Bronchial epithelial cell (primary cell): ENCODE data around the gene EBNA1BP2. TPM values are rescaled to one million over a fixed set of nuclear protein-coding genes. Genes with fewer than 3 reads are reported as not detected.

ENCODE experiments used
- DNase-seq: peaks from one replicate; pipeline ENCODE4 v3.0.0-alpha.2; 2010; ENCODE audit warnings: low read depth
- FAIRE-seq: peaks from 2 replicates; lab custom pipeline; 2011; peaks lifted over from hg19 to GRCh38; lab: Jason Lieb, UNC
- H3K27me3 ChIP-seq: 2 replicates; pipeline ENCODE4 v1.5.1; 2011; ENCODE audit warnings: low read length; ENCODE audit not compliant: control insufficient read depth, insufficient read depth
- H3K36me3 ChIP-seq: 2 replicates; pipeline ENCODE4 v1.5.1; 2011; ENCODE audit warnings: low read length; ENCODE audit not compliant: control insufficient read depth, insufficient read depth
- H3K4me3 ChIP-seq: 2 replicates; pipeline ENCODE4 v1.5.1; 2011; ENCODE audit warnings: mild to moderate bottlenecking, low read depth, low read length, control low read depth
- total RNA-seq: library from RNA; depleted of rRNA; stranded (reverse); fragments of >200 nt; gene quantifications from 2 replicates; pipeline ENCODE4 v1.2.1, GENCODE V29; 2014
- TF ChIP-seq, protein P1 (sequence below): IDR thresholded peaks from 2 replicates; pipeline ENCODE4 v1.5.1; 2011; ENCODE audit warnings: mild to moderate bottlenecking, moderate library complexity, low read length, control low read depth, inconsistent platforms; ENCODE audit not compliant: insufficient read depth, severe bottlenecking

EBNA1BP2 gene
- total RNA-seq, 1 donor from 2014 or later, result 186 TPM

DNA sequence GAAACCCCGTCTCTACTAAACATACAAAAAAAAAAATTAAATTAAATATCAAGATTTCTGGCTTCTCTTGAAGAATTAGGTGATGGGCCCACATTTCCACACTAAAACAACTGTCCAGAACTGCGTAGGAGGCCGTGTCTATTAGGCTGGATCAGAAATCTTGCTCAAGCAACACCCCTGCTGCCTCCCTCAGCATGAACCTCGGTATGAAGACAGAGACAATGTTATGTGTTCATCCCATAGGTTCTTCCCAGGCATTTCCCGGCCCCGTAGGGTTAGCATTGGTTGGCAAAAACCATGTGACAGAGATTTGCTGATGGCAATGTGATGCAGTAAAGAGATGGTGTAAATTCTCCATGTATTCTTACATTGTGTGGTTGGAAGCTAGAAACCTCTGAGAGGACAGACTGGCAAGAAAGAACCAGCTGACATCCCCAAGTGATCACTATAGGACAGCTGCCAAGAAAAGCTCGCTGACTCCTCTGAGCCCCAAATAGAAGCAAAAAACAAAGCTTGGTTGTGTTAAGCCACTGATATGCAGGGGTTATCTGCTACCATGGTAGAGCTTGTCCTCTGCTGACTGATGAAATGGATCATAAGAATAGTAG lies 34.5 kb downstream of the EBNA1BP2 start:
- TF ChIP-seq, protein P1, sequence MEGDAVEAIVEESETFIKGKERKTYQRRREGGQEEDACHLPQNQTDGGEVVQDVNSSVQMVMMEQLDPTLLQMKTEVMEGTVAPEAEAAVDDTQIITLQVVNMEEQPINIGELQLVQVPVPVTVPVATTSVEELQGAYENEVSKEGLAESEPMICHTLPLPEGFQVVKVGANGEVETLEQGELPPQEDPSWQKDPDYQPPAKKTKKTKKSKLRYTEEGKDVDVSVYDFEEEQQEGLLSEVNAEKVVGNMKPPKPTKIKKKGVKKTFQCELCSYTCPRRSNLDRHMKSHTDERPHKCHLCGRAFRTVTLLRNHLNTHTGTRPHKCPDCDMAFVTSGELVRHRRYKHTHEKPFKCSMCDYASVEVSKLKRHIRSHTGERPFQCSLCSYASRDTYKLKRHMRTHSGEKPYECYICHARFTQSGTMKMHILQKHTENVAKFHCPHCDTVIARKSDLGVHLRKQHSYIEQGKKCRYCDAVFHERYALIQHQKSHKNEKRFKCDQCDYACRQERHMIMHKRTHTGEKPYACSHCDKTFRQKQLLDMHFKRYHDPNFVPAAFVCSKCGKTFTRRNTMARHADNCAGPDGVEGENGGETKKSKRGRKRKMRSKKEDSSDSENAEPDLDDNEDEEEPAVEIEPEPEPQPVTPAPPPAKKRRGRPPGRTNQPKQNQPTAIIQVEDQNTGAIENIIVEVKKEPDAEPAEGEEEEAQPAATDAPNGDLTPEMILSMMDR, result no peak
- no peaks in the 10 kb centered on the region for H3K36me3 ChIP-seq
- H3K27me3 ChIP-seq, result no peaks in the 10 kb centered on the region
- FAIRE-seq, result no peak
- H3K4me3 ChIP-seq, result no peak overlapping the region
- no peak for DNase-seq

DNA sequence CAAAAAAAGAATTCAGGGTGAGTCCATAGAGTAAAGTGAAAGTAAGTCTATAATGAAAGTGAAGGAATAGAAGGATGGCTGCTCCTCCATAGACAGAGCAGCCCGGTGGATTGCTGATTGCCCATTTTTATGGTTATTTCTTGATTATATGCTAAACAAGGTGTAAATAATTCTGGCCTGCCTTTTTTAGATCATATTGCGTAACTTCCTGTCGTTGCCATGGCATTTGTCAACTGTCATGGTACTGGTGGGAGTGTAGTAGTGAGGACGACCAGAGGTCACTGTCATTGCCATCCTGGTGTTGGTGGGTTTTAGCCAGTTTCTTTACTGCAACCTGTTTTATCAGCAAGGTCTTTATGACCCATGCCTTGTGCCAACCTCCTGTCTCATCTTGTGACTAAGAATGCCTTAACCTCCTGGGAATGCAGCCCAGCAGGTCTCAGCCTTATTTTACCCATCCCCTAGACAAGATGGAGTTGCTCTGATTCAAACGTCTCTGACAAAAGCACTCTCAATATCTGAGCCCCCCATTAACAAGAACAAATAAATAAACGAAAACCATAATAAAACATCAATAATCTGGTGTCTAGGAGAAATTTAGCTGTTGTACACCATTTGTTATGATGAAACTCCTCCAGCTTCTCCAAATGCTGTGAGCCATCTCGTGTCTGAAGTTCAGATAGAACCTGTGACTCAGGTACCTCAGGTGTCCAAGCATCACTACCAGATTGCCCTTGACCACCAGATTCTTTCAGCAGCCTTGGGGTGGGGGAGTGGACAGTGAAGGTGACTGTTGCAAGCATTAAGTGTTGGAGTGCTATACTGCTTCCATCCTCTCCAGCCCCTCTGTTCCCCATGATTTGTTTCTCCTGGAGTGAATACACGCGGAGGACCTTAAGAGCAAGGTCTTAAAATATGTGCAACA lies 36.0 kb downstream of the EBNA1BP2 start:
- no peaks in the 10 kb centered on the region for H3K36me3 ChIP-seq
- H3K4me3 ChIP-seq, result no peak overlapping the region
- peak; percentile 84 for DNase-seq
- H3K27me3 ChIP-seq, result no peaks in the 10 kb centered on the region
- TF ChIP-seq, protein P1, result no peak
- peak; percentile 60 for FAIRE-seq

DNA sequence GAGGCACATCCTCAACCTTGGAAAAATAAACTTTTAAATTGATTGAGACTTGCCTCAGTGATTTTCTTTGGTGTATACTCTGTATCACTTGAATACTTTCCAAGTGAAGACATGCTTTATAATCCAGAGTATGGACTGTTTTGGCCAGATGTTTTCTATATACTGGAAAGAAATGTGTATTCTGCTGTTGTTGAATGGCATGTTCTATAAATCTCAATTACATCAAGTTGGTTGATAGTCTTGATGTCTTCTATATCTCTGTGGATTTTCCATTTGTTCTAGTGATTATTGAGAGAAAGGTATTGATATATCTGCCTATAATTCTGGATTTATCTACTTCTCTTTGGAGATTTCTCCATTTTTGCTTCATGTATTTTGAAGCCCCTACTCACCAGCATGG lies 37.5 kb downstream of the EBNA1BP2 start:
- FAIRE-seq, result no peak
- Histone ChIP-seq H3K36me3 (no peaks in the 10 kb centered on the region), H3K4me3 (no peak overlapping the region), H3K27me3 (no peaks in the 10 kb centered on the region)
- DNase-seq, result no peak
- TF ChIP-seq, protein P1, result no peak

DNA sequence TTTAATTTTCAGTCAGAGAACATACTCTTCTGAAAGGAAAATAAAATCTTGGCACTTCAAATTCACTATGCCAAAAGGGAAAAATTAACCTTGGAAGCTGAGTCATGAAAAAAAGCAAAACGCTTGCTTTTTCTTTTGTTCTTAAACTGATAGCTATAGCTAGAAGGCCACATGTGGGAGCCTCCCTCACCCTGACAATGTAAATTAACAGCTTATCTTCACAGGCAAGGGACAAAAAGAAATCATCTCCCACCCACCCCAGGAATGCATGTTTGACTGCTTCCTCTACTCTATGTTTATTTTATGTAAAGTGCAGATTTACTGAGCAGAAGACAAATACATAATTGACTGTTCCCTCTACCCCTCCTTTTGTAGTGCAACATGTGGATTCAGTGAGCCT lies 38.0 kb downstream of the EBNA1BP2 start:
- TF ChIP-seq, protein P1, result no peak
- no peaks in the 10 kb centered on the region for H3K27me3 ChIP-seq
- no peak overlapping the region for H3K4me3 ChIP-seq
- DNase-seq (no peak), FAIRE-seq (no peak)
- no peaks in the 10 kb centered on the region for H3K36me3 ChIP-seq

DNA sequence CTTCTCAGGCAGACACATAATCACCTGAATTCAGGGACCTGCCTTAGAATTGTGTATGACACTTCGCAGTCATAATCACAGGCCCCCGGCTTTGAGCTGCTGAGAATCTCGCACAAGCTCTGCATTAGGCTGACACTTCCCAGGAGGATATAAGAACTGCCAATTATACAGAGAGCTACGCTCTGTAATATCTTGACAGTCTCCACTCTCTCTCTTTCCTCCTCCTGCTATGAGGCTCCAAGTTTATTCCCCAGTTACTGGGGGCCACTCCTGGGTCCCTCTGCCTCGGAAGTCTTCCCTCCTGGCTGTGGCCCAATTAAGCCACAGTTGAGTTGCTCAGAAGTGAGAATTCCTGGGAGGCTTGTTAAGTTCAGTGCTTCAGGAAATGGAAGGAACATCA lies 42.7 kb downstream of the EBNA1BP2 start:
- TF ChIP-seq, protein P1, result no peak
- Histone ChIP-seq H3K27me3 (no peaks in the 10 kb centered on the region), H3K4me3 (no peak overlapping the region), H3K36me3 (no peaks in the 10 kb centered on the region)
- no peak for FAIRE-seq
- no peak for DNase-seq
